ENCODE measurements around the gene CMTM8.

Gene CMTM8

DNA sequence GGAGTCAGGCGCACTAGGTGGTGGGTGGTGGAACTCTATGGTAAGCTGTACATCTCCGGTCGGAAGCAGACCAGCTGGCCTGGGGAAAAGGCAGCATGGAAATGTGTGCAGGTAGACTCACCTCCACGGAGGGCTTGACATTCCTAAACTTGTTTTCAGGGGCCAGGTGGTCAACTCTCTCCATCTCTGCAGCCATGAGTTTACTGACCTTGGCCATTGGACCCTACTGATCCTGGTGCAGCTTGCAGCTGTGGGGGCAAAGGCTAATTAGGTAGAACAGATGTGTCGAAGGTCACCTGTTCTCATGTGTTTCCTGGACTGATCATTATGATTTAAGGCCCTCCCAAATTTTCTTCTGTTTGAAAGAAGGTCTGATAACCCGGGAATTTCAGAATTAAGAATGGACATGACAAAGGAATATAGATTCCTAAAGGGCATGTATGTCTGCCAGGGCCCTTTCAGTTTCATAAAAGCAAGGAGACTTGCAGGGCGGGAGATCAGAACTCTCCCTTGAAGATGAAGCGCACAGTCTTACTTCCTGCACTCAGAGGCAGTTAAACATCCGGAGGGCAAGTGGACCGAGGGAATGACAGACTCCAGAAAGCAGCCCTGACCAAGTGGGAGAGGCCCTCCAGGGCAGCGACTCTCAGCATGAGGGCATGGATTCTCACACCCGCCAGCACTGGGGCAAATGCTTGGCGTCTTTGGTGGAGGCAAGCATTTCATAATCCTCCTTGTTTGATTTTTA is 97.1 kb downstream of the CMTM8 start:
- FAIRE-seq: no peak
- no peak for DNase-seq (ENCODE audit: low spot score)

- no peak for DNase-seq (ENCODE audit: low spot score)
- FAIRE-seq: no peak
These were observed 97.6 kb downstream of the CMTM8 start for GRCh38 chr3:32336113-32336498.

DNA sequence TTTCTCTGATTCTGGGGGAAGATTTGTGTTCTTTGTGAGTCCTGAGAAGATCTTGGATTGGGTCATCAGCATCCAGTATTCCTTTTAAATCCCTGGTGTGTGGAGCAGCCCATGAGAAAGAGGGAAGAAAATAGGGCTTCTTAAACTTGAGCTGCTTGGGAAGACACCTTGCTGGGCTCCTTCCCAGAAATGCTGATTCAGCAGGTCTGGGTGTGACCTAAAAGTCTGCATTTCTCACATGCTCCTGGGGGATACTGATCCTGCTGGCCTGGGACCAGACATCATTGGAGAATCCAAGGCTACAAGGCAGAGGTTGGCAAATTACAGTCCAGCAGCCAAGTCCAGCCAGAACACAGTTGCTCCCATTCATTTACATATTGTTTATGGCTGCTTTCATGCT is 99.0 kb downstream of the CMTM8 start:
- no peak for FAIRE-seq

DNA sequence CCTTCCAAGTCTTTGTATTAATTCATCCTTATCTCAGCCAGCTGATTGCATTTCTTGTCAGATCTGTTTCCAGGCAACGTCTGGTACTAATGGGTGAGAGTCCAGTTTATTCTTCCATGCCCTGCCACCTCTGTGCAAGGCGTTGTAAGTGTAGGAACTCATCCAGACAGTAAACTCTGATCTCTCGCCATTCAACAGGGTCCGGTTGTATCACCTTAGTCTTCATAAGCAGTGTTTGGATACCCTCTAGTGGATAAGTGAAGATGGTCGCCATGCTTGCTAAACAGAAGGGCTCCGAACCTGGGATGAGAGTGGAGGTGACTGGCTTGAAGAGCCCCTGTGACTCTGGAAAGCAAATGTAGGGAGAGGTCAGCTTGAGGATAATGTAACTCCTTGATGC is 101.6 kb downstream of the CMTM8 start:
- FAIRE-seq (no peak), DNase-seq (ENCODE audit: low spot score) (peak; percentile 26)

More for the DNA sequence above, 99.0 kb downstream of the CMTM8 start:
- DNase-seq (ENCODE audit: low spot score): no peak

DNA sequence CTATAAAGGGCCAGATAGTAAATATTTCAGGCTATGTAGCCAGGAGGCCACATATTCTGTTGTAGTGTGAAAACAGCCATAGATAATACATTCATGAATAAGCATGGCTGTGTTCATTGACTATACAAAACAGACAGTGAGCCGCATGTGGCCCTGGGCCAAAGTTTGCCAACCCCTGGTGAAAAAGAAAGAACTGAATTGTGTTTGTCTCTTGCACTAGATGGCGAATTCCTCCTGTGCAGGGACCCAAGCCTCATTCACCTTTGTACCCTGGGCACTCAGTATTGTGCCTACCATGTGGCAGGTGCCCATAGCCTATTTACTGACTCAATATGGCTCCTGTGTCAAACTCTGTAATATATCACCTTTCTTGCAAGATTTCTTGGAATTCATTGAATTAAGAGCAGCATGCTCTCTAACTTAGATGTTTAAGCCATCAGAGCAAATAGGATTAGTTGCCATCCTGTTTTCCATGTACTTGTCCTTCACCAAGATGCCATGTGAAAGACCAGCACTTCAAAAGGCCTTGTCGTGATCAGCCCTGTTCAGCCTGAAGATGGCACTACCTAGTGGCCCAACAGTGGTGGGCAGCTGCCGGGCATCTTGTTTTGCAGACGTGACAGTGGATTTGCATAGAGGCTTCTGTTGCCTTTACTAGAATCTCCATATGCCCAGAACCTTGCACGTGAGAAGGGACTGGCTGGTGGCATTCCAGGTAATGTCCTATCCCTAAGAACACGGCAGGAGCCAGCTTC is 102.3 kb downstream of the CMTM8 start:
- DNase-seq (ENCODE audit: low spot score): no peak
- no peak for FAIRE-seq

GRCh38 chr3:32347343-32348125 is 109.1 kb downstream of the CMTM8 start:
- no peak for FAIRE-seq

DNA sequence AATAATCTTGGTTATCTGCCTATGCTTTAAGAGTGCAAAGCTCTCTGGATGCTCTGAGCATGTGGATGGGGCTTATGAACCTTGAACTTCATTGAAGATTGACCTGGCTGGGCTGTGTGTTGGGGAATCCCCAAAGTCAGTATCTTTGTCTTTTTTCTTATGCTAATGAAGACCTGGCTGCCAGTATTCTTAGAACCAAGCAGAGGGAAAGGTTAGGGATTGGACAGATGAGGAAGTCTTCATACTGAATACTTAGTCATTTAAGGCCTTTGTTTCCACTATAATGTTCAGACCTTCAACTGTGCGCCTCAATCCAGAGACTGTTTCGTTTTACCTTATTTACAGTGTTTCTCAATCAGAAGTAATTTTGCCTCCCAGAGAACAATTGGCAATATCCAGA is 110.7 kb downstream of the CMTM8 start:
- FAIRE-seq (no peak), DNase-seq (ENCODE audit: low spot score) (no peak)

More at GRCh38 chr3:32347343-32348125, 109.1 kb downstream of the CMTM8 start:
- peak; percentile 9 for DNase-seq (ENCODE audit: low spot score)

- FAIRE-seq: no peak
- DNase-seq (ENCODE audit: low spot score): no peak
These were observed 114.1 kb downstream of the CMTM8 start for GRCh38 chr3:32352563-32352962.

DNA sequence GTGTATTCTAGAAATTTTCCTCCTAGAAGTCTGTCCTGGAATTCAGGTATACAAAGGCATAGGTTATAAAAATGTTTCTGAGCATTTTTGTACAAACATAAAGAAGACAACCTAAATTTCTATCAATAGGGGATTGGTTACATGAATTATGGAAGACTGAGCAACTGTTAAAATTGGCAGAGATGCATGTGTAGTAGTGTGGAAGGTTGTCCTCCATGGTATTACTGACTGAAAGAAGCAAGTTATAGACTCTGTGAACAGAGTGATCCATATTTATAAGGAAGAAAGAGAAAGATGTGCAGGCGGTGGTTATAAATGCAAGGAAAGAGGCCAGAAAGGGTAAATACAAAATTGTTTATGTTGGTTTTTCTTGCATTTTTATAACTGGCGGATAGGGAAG is 114.9 kb downstream of the CMTM8 start:
- no peak for FAIRE-seq
- no peak for DNase-seq (ENCODE audit: low spot score)

DNA sequence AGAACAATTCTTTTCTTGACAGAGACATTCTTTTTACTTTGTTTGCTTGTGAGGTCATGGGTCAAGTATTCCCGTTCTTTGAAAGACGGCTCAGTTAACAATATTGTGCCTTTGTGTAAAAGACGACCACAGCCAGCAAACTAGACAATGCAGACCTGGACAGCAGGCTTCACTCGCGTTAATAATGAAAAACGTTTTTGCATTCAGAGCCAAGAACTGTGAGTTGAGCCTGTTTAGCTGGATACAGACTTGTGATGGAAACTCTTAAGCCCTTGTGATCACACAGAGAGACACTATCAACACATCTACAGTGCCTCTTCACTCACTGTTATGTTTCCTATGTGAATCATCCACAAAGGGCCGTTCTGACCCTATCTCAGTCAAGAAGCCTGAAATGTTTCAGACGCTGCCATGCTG is 115.9 kb downstream of the CMTM8 start:
- DNase-seq (ENCODE audit: low spot score): no peak
- FAIRE-seq: no peak

DNA sequence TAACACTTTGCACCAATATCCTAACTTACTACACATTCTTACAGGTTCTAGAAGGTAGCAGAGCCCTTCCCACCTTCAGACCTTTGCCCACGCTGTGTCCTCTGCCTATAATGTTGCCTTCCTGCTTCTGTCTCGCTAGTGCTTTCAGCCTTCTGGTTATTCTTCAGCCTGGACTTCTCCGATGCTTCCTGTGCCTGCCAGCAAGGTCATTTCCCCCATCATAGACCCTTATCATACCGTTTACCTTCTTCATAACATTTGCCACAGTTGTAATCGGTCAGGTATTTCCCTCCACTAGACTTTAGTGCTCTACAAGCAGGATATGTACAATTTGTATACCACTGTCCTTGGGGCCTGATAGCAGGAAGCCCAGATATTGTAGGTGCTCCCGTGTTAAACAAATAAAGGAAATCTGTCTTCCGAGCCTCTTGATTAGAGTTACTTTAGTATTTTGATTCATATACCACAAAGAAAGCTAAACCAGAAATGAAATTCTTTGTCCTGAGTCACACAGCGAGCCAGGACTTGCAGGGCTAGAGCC is 117.3 kb downstream of the CMTM8 start:
- FAIRE-seq: no peak
- no peak for DNase-seq (ENCODE audit: low spot score)

DNA sequence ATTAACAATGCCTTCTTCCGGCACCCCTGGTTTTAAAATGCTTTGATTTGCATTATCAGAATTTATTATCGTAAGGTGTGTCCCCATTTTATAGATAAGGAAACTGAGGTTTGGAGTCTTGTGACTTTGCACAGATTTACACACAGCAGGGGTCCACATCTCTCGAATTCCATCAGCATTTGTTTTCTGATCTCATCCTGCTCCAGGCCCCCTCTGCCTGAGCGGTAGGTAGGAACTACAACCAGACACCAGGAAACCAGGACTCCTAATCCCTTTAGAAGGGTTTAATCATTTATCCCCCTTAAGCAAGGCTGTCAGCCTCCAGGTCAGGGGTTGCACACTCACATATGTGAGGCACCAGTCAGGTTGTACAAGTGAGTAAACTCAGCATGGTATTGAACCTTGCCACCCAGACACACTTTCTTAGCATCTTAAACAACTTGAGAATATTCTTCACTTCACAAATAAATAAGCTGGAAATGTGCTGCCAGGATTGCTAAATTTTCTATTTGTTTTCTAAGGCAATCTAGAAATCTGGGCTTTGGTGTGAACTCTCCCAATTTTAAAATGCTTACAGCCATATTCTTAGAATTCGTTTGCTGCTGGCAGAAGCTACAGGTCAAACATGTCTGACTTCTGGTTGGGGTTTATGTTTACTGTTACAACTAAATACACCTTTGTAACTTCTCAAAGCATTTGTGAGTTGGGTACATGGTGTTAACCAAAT is 121.4 kb downstream of the CMTM8 start:
- DNase-seq (ENCODE audit: low spot score) (no peak), FAIRE-seq (no peak)

DNA sequence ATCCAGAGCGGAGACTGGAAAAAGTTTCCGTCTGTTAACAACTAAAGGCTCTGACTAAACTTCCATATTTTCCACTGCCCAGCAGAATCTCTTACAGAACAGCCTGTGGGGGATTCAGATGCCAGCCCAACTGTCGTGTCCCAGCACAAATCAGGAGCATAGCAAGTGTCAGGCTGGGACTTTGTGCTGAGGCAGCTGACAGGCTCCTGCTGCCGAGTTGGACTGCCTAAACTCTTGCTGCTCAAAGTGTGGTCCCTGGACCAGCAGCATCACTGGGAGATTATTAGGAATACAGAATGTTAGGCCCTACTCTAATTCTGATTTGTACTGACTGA is 122.0 kb downstream of the CMTM8 start:
- FAIRE-seq (no peak), DNase-seq (ENCODE audit: low spot score) (no peak)

DNA sequence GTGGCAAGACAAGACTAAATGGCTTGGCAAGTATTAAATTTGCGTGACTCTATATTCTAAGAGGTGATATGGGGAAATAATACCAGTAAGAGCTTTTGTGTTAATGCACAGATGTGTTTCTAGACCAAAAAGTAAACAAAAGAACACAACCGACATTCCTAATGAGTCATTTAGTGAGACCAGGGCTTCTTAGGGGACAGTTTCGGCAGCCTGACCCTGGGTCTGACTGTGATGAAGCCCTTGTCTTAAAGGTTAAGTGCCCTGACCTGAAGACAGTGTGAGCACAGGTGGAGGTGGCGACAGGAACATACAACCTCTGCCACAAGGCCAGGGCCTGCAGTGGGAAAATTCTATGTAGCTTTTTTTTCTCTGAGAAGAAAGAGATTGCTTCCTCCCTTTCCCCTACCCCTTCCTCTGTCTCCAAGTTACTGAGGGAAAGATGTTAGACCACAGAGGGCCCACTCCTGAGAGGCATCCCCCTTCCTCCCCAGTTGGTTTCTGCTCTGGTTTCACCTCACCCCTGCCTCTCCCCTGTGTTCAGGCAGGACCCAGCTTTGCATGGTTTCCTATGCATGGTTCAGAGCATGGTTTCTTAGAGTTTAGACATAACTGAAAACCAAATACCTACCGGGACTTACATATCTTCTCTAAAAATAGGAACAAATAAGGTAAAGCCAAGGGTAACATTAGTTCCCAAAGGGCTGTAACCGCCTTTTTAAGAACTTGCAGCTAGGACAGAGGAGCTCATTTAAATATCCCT is 128.3 kb downstream of the CMTM8 start:
- no peak for FAIRE-seq
- no peak for DNase-seq (ENCODE audit: low spot score)

- FAIRE-seq: no peak
- no peak for DNase-seq (ENCODE audit: low spot score)
These were observed 129.0 kb downstream of the CMTM8 start for GRCh38 chr3:32367442-32367841.

- DNase-seq (ENCODE audit: low spot score): no peak
These were observed 133.2 kb downstream of the CMTM8 start for GRCh38 chr3:32371461-32372212.

DNA sequence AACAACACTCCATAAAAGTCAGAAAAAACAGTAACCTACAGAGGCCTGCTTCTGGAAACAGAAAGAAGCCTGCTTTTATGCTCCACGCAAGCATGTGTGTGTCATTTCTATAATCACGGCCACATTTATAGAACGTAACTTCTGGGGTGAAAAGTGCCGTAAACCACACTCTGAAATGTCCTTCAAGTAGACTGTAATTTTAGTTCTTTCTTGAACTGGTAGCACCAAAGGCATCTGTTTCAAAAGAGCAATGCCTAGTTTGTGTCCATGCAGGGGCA is 133.7 kb downstream of the CMTM8 start:
- no peak for DNase-seq (ENCODE audit: low spot score)
- no peak for FAIRE-seq

More at GRCh38 chr3:32371461-32372212, 133.2 kb downstream of the CMTM8 start:
- no peak for FAIRE-seq

GRCh38 chr3:32373276-32373675 is 134.8 kb downstream of the CMTM8 start:
- no peak for FAIRE-seq
- no peak for DNase-seq (ENCODE audit: low spot score)

GRCh38 chr3:32373844-32374243 is 135.4 kb downstream of the CMTM8 start:
- no peak for FAIRE-seq
- no peak for DNase-seq (ENCODE audit: low spot score)

All from RCC 7860 (cell line).